HepG2 (cell line): ENCODE measurements around the gene BRIP1. TPM values are rescaled to one million over a fixed set of nuclear protein-coding genes. Genes with fewer than 3 reads are reported as not detected.

Experiments used
- ATAC-seq: fragments of 200-7000 bp; cut with Tn5 transposase; 3 replicates; pipeline ENCODE4 v1.9.1; 2020; ENCODE audit warnings: mild to moderate bottlenecking, moderate library complexity
- BruUV-seq: library from RNA; stranded (reverse); fragments of 400-500 nt; replicated peaks from 2 replicates; lab custom pipeline; 2021; lab: Mats Ljungman, UMichigan
- CTCF ChIA-PET: fragments of 300-600 bp; formaldehyde crosslinking; extraction: SDS; loops from one replicate; lab custom pipeline; 2021; ENCODE audit warnings: low total read pairs, inconsistent platforms, low intra/inter-chr PET ratio; lab: Yijun Ruan, JAX
- POLR2A ChIA-PET: fragments of 350-600 bp; sonication (Branson Sonifier 250); formaldehyde crosslinking; loops from one replicate; lab custom pipeline; 2020; ENCODE audit warnings: antibody characterized with exemption, inconsistent platforms; lab: Yijun Ruan, JAX
- DNase-seq: peaks from one replicate; pipeline ENCODE4 v3.0.0-alpha.2; 2015; ENCODE audit warnings: low spot score
- FAIRE-seq: peaks from 3 replicates; lab custom pipeline; 2011; peaks lifted over from hg19 to GRCh38; lab: Jason Lieb, UNC
- H2AFZ ChIP-seq: one replicate; pipeline ENCODE4 v1.6.1; 2011; ENCODE audit warnings: low read length, inconsistent platforms
- H3K27ac ChIP-seq: fragments of 300-600 bp; 3 replicates; pipeline ENCODE4 v1.8.0; 2011; ENCODE audit warnings: mixed run types, mild to moderate bottlenecking, mixed read lengths, low read length, inconsistent platforms; ENCODE audit not compliant: insufficient read depth; ENCODE audit errors: extremely low read length
- H3K27me3 ChIP-seq, 2 experiments: fragments of 200-600 bp in 1 of 2; 2 replicates in 1 of 2; 3 replicates in 1 of 2; pipeline versions ENCODE4 v1.6.0 to v1.8.0; 2011; ENCODE audit warnings: low read length in 2 of 2, mild to moderate bottlenecking in 2 of 2, moderate library complexity in 2 of 2, inconsistent platforms in 1 of 2; ENCODE audit not compliant: insufficient read depth in 2 of 2, control insufficient read depth in 1 of 2
- H3K36me3 ChIP-seq, 2 experiments: fragments of 200-600 bp in 1 of 2; replicated peaks in 1 of 2; 2 replicates in 1 of 2; 3 replicates in 1 of 2; pipeline versions ENCODE4 v1.5.1 to v1.8.0; 2011; ENCODE audit warnings: low read length in 2 of 2, inconsistent platforms in 1 of 2; ENCODE audit not compliant: insufficient read depth in 2 of 2, control insufficient read depth in 1 of 2
- H3K4me1 ChIP-seq: 2 replicates; pipeline ENCODE4 v1.5.1; 2012; ENCODE audit warnings: low read length, inconsistent platforms; ENCODE audit not compliant: insufficient read depth
- H3K4me2 ChIP-seq: 2 replicates; pipeline ENCODE4 v1.6.0; 2011; ENCODE audit warnings: low read depth, low read length, inconsistent platforms
- H3K4me3 ChIP-seq, 3 experiments: fragments of 200-600 bp in 1 of 3; sonication (generic), shearing (Covaris generic) in 1 of 3; replicated peaks in 1 of 3; 2 replicates each; pipeline ENCODE4 v1.5.1; 2011 to 2016; ENCODE audit warnings: low read length in 3 of 3, inconsistent platforms in 2 of 3, low read depth in 2 of 3, mild to moderate bottlenecking in 2 of 3, control low read depth in 1 of 3, mixed read lengths in 1 of 3; ENCODE audit not compliant: insufficient read depth in 1 of 3
- H3K79me2 ChIP-seq: one replicate; pipeline ENCODE4 v1.6.1; 2011; ENCODE audit warnings: low read length, inconsistent platforms; ENCODE audit not compliant: insufficient read depth
- H3K9ac ChIP-seq: 2 replicates; pipeline ENCODE4 v1.6.0; 2011; ENCODE audit warnings: mild to moderate bottlenecking, low read depth, low read length, inconsistent platforms; ENCODE audit not compliant: insufficient read depth
- H3K9me3 ChIP-seq: 2 replicates; pipeline ENCODE4 v1.5.1; 2012; ENCODE audit warnings: mild to moderate bottlenecking, low read length
- H4K20me1 ChIP-seq: 2 replicates; pipeline ENCODE4 v1.6.0; 2011; ENCODE audit warnings: inconsistent platforms, mild to moderate bottlenecking, low read length, moderate library complexity; ENCODE audit not compliant: insufficient read depth
- EZH2 ChIP-seq: conservative IDR thresholded peaks from 2 replicates; pipeline ENCODE4 v1.6.1; 2012; ENCODE audit warnings: mild to moderate bottlenecking, low read depth, low read length, moderate library complexity
- FLYWCH1 ChIP-seq: sonication (generic); formaldehyde crosslinking; IDR thresholded peaks from 2 replicates; pipeline ENCODE4 v1.8.1; 2023; ENCODE audit warnings: mild to moderate bottlenecking, missing genetic modification reagents
- FOSL1 ChIP-seq: sonication (generic); formaldehyde crosslinking; IDR thresholded peaks from 2 replicates; pipeline ENCODE4 v1.9.0; 2021; ENCODE audit warnings: missing genetic modification reagents, borderline replicate concordance
- GATAD2A ChIP-seq: IDR thresholded peaks from 2 replicates; pipeline ENCODE4 v1.6.1; 2016
- HDAC2 ChIP-seq: sonication (generic); formaldehyde crosslinking; IDR thresholded peaks from 2 replicates; pipeline ENCODE4 v1.4.0; 2020; ENCODE audit warnings: missing genetic modification reagents
- HNF4A ChIP-seq: sonication (generic); formaldehyde crosslinking; IDR thresholded peaks from 2 replicates; pipeline ENCODE4 v1.4.0; 2020; ENCODE audit warnings: missing genetic modification reagents
- PCBP1 ChIP-seq: fragments of 200-400 bp; formaldehyde crosslinking; IDR thresholded peaks from 2 replicates; pipeline ENCODE4 v1.6.1; 2017; ENCODE audit warnings: mild to moderate bottlenecking, low read depth, low read length, borderline replicate concordance
- RCOR2 ChIP-seq: IDR thresholded peaks from 2 replicates; pipeline ENCODE4 v1.6.1; 2016; ENCODE audit warnings: missing biosample characterization, missing genetic modification reagents
- SMYD3 ChIP-seq: sonication (generic); formaldehyde crosslinking; IDR thresholded peaks from 2 replicates; pipeline ENCODE4 v1.8.1; 2023; ENCODE audit warnings: mild to moderate bottlenecking, missing genetic modification reagents
- TBX2 ChIP-seq: sonication (generic); formaldehyde crosslinking; IDR thresholded peaks from 2 replicates; pipeline ENCODE4 v1.5.0; 2020; ENCODE audit warnings: missing genetic modification reagents, mild to moderate bottlenecking, borderline replicate concordance
- ZBTB7B ChIP-seq: sonication (generic); formaldehyde crosslinking; IDR thresholded peaks from 2 replicates; pipeline ENCODE4 v1.4.0; 2020; ENCODE audit warnings: missing genetic modification reagents
- ZSCAN12 ChIP-seq: sonication (generic); formaldehyde crosslinking; IDR thresholded peaks from 2 replicates; pipeline ENCODE4 v1.9.0; 2021; ENCODE audit warnings: mild to moderate bottlenecking, missing genetic modification reagents
- WGBS: methylation state at CpG from one replicate; pipeline ENCODE4 v1.1.6; 2017; ENCODE audit warnings: low lambda C conversion rate; 5-methylcytosine and 5-hydroxymethylcytosine counted together
- in situ Hi-C: cut with HindIII; loops from 2 replicates; pipeline ENCODE4 v1.10.0; 2017; ENCODE audit warnings: low pct_unique_long_range_greater_than_20kb; ENCODE audit not compliant: extremely low pct_ligation_motif_present
- intact Hi-C: fragments of 100-400 bp; cut with micrococcal nuclease; formaldehyde crosslinking; loops from one replicate; pipeline ENCODE4 v1.10.0; 2022; ENCODE audit not compliant: unreplicated experiment
- polyA plus RNA-seq, 8 experiments: library from polyadenylated mRNA; depleted of rRNA in 3 of 8; stranded (reverse) in 7 of 8; unstranded in 1 of 8; fragments of >200 nt; fragmentation: Illumina TruSeq in 4 of 8; extraction: Trizol in 4 of 8; gene quantifications; 2 replicates each; pipeline versions ENCODE4 v1.2.1 to v1.2.3, GENCODE V29; 2011 to 2016; ENCODE audit warnings: low read depth in 4 of 8, missing spikeins in 1 of 8, mixed read lengths in 1 of 8; ENCODE audit not compliant: insufficient read depth in 1 of 8
- total RNA-seq, 5 experiments: library from RNA; depleted of rRNA; stranded (reverse); fragments of >200 nt; fragmentation: Illumina TruSeq; extraction: Trizol; gene quantifications; 2 replicates each; pipeline ENCODE4 v1.2.3, GENCODE V29; 2016; ENCODE audit warnings: low read depth in 1 of 5
- TF ChIP-seq, protein P1 (sequence below): sonication (generic); formaldehyde crosslinking; IDR thresholded peaks from 2 replicates; pipeline ENCODE4 v1.8.0; 2022; ENCODE audit warnings: mild to moderate bottlenecking, missing genetic modification reagents
- TF ChIP-seq, protein P2 (sequence below): sonication (generic); formaldehyde crosslinking; IDR thresholded peaks from 2 replicates; pipeline ENCODE4 v1.4.0; 2020; ENCODE audit warnings: mild to moderate bottlenecking, missing genetic modification reagents
- TF ChIP-seq, protein P3 (sequence below): sonication (generic); formaldehyde crosslinking; IDR thresholded peaks from 2 replicates; pipeline ENCODE4 v1.4.0; 2020; ENCODE audit warnings: mild to moderate bottlenecking, missing genetic modification reagents

The BRIP1 gene
- total and polyA plus RNA-seq, 2 of the 13 experiments (the other 11 are each of a cell fraction or from before 2014, with no cell fraction given), result 3.8 to 27.7 TPM

DNA sequence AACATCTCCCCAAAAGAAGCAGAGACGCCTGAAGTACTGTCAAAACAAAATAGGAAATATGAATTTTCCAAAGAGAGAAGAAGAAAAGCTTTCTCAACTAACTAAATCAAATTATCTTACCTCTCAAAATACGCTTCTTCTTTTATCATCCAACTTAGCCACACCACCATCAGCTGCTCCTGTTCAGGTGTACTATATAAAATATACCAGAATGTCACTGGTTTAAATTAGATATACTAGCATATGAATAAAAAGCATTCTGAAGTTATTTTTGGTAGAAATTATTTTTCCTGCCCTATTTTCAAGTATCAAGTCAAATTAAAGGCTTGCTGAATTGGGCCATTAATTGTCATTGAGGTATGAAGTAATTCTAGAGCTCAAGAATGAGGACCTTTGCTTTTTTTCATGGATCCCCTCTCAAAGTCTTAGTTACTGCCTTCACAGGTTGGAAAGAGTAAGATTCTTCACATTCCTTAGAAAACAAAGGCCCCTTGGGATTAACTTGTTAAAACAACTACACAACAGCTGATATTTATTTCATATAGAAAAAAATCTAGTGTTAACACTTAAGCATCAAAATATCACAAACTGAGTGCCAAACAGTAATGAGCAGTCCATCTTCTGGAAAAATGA is 34.3 kb upstream of the BRIP1 start:
- Histone ChIP-seq H3K27me3 (no peaks in the 10 kb centered on the region), H3K9me3 (no peaks in the 10 kb centered on the region), H3K36me3 (peaks cover 15 to 66% of the 10 kb centered on the region in 2 experiments), H3K4me2 (no peak overlapping the region), H3K79me2 (no peaks in the 10 kb centered on the region), H4K20me1 (no peaks in the 10 kb centered on the region), H3K4me1 (no peaks in the 10 kb centered on the region), H3K4me3 (no peak overlapping the region), H2AFZ (no peak overlapping the region), H3K9ac (no peak overlapping the region), H3K27ac (no peak overlapping the region)
- CTCF ChIA-PET, result no interaction called here
- DNase-seq (no peak), FAIRE-seq (no peak), ATAC-seq (no peak)
- WGBS, result 97% methylated on average over 2 of the region's 2 CpGs
- in situ Hi-C loops, result no loop called here
- no peak for TF ChIP-seq ZBTB7B (CRISPR knock-in tag)
- TF ChIP-seq EZH2, result no peak
- TF ChIP-seq PCBP1, result no peak
- no peak for TF ChIP-seq HDAC2 (CRISPR knock-in tag)
- TF ChIP-seq, protein P1, sequence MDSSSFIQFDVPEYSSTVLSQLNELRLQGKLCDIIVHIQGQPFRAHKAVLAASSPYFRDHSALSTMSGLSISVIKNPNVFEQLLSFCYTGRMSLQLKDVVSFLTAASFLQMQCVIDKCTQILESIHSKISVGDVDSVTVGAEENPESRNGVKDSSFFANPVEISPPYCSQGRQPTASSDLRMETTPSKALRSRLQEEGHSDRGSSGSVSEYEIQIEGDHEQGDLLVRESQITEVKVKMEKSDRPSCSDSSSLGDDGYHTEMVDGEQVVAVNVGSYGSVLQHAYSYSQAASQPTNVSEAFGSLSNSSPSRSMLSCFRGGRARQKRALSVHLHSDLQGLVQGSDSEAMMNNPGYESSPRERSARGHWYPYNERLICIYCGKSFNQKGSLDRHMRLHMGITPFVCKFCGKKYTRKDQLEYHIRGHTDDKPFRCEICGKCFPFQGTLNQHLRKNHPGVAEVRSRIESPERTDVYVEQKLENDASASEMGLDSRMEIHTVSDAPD, result no peak
- no peak for TF ChIP-seq HNF4A (CRISPR knock-in tag)
- TF ChIP-seq TBX2, result no peak
- TF ChIP-seq FLYWCH1 (CRISPR knock-in tag), result no peak
- TF ChIP-seq, protein P2, sequence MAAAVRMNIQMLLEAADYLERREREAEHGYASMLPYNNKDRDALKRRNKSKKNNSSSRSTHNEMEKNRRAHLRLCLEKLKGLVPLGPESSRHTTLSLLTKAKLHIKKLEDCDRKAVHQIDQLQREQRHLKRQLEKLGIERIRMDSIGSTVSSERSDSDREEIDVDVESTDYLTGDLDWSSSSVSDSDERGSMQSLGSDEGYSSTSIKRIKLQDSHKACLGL (CRISPR knock-in tag), result no peak
- TF ChIP-seq GATAD2A (CRISPR knock-in tag), result no peak
- TF ChIP-seq ZSCAN12 (CRISPR knock-in tag), result no peak
- TF ChIP-seq RCOR2 (CRISPR knock-in tag), result no peak
- TF ChIP-seq, protein P3, sequence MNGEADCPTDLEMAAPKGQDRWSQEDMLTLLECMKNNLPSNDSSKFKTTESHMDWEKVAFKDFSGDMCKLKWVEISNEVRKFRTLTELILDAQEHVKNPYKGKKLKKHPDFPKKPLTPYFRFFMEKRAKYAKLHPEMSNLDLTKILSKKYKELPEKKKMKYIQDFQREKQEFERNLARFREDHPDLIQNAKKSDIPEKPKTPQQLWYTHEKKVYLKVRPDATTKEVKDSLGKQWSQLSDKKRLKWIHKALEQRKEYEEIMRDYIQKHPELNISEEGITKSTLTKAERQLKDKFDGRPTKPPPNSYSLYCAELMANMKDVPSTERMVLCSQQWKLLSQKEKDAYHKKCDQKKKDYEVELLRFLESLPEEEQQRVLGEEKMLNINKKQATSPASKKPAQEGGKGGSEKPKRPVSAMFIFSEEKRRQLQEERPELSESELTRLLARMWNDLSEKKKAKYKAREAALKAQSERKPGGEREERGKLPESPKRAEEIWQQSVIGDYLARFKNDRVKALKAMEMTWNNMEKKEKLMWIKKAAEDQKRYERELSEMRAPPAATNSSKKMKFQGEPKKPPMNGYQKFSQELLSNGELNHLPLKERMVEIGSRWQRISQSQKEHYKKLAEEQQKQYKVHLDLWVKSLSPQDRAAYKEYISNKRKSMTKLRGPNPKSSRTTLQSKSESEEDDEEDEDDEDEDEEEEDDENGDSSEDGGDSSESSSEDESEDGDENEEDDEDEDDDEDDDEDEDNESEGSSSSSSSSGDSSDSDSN (CRISPR knock-in tag), result no peak
- TF ChIP-seq SMYD3 (CRISPR knock-in tag), result no peak
- TF ChIP-seq FOSL1 (CRISPR knock-in tag), result no peak
- BruUV-seq, result no TSS peak
- POLR2A ChIA-PET, result interaction anchor here (0.8 kb wide), 1 partner anchor 34 kb away, joined by 3 read pairs; the partner anchor contains the start of gene BRIP1
- intact Hi-C loops, result loop anchor here (1.0 kb wide), 1 partner anchor 43 kb away; no protein-coding TSS in a partner anchor
